ENCODE results near the gene SPRYD3.

Gene SPRYD3

DNA sequence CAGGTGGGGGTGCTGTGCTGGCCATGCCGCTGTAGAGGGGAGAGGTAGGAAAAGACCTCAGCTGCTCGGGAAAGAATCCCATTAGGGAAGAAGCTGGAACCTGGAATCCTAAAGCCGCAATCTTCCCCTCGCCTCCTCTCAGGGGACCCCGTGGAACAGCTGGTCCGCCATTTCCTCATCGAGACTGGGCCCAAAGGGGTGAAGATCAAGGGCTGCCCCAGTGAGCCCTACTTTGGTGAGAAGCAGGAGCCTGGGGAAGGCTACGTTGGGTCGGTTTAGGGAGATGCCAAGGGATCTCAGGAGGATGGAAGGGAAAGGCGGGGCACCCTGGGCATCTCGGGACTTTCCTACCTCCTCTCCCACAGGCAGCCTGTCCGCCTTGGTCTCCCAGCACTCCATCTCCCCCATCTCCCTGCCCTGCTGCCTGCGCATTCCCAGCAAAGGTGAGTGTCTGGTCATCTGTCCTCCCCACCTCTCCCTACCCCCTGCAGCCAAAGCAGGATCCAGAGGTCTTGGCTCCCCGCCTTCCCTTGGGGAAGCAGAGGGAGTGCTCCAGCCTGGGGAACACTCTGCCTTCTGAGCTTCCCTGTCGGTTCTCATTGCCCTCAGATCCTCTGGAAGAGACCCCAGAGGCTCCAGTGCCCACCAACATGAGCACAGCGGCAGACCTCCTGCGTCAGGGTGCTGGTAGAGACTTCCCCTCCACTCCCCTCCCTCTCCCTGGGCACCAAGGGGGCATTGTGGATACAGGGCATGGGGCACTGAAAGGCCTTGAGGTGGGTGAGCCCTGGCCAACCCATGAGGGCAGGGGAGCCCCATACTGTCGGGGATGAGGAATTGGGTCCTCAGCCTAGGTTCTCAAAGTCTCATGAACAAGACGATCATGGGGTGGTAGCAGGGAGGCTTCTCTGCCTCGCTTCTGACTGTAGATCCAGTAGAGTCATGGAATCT lies 16.9 kb downstream of the SPRYD3 start:
- DNase-seq: no peak

- DNase-seq: peak; percentile 83
Measured at GRCh38 chr12:53061404-53062010, 17.7 kb downstream of the SPRYD3 start.

GRCh38 chr12:53060721-53061276 lies 18.4 kb downstream of the SPRYD3 start:
- DNase-seq: peak; percentile 31

- no peak for DNase-seq
Measured at GRCh38 chr12:53060064-53060720, 19.0 kb downstream of the SPRYD3 start.

- no peak for DNase-seq
Measured at GRCh38 chr12:53059434-53060063, 19.6 kb downstream of the SPRYD3 start.

DNA sequence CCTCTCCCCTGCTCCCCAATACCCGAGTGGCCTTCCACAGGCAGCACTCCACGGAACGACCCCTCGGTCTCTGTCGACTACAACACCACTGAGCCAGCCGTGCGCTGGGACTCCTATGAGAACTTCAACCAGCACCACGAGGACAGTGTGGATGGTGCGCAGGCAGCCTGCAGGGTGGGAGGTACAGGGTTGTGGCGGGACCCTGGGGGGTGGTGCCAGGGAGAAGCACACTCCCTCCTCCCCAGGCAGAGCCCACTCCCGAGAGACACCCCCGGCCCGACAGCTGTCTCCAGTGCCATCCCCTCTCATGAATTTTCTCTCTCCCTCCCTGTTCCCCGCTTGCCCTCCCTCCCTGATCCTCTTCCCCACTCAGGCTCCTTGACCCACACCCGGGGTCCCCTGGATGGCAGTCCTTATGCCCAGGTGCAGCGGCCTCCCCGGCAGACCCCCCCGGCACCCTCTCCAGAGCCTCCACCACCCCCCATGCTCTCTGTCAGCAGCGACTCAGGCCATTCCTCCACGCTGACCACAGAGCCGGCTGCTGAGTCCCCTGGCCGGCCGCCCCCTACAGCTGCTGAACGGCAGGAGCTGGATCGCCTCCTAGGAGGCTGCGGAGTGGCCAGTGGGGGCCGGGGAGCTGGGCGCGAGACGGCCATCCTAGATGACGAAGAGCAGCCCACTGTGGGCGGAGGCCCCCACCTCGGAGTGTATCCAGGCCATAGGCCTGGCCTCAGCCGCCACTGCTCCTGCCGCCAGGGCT lies 20.3 kb downstream of the SPRYD3 start:
- DNase-seq: no peak

- no peak for DNase-seq
Measured at GRCh38 chr12:53057816-53058500, 21.2 kb downstream of the SPRYD3 start.

GRCh38 chr12:53056901-53057300 lies 22.3 kb downstream of the SPRYD3 start:
- DNase-seq: no peak

- no peak for DNase-seq
Measured at GRCh38 chr12:53056296-53056695, 22.9 kb downstream of the SPRYD3 start.

DNA sequence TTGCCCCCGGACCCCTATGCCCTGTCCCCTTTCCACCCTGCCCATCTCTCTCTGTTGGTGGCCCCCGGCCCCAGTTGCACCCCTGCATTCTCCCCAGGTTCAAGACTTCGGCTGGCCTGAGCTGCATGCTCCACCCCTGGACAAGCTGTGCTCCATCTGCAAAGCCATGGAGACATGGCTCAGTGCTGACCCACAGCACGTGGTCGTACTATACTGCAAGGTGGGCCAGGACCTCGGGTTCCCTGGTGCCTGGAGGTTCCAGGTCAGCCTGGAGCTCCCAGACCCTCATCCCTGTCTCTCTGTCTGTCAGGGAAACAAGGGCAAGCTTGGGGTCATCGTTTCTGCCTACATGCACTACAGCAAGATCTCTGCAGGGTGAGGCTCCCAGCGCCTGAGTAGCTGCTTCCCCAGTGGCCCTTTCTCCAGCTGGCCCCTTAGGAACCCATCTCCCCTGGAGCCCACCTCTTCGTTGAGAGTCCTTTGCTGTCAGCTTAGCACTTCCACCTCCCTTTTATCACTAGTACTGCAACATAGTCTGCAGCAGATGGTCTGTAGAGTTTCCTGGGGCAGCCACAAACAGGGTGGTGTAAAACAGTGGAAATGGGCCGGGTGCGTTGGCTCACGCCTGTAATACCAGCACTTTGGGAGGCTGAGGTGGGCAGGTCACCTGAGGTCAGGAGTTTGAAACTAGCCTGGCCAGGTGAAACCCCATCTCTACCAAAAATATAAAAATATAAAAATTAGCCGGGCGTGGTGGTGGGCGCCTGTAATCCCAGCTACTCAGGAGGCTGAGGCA lies 23.5 kb downstream of the SPRYD3 start:
- DNase-seq: no peak

DNA sequence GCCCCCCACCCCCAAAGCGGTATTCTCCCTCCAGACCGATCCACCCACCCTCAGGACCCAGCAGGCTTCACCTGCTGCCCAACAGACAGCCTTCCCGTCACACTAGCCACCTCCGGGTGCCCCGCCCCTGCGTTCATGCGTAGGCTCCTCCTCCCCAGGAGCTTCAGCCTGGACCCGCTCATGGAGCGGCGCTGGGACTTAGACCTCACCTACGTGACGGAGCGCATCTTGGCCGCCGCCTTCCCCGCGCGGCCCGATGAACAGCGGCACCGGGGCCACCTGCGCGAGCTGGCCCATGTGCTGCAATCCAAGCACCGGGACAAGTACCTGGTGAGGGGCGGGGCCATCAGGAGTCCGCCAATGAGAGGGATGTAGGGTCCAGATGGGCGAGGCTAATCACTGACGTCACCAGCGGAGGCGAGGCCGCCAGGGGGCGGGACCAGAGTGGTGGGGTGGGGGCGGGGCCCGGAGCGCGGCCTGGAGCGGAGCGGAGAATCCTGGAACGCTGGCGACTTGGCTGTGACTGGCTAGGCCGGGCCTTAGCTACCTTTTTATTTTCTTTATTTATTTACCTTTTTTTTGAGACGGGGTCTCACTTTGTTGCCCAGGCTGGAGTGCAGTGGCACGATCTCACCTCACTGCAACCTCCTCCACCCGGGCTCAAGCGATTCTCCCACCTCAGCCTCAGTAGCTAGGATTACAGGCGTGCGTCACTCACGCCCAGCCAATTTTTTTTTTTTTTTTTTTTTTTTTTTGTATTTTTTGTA lies 24.9 kb downstream of the SPRYD3 start:
- DNase-seq: peak; percentile 94

DNA sequence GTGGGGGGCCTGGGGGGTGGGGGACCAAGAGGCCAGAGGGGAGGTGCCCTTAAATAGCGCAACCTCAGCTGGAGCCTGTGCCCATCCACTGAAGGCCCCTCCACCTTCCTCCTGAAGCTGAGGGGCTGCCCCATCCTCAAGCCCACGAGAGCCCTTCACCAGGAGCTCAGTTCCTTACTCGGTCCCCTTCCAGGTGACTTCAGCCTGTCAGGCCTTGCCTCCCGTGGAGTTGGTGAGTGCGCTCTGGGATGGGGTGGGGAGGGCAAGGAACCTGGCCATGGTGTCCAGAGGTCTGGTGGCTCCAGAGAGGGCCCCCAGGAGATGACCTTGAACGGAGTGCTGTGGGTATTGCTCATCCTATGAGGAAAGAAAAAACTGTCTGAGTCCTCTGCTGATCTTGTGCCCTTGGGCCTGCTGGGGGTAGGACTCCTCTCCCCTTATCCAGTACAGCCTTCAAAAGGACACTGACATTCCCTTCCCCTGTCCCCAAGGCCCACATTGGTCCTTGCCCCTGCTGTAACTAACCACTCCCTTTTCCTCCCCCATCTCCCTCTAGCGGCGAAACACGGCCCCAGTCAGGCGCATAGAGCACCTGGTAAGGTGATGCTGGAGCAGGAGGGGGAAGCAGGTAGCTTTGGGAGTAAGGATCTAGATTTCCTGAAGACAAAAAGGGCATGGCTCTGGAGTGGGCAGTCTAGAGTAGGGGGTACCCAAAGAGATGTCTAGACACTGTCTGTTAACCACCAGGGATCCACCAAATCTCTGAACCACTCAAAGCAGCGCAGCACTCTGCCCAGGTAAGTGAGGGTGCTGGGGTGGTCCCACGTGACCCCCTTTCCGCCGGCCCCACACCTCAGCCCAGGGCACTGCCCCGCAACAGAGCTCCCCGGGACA lies 25.7 kb downstream of the SPRYD3 start:
- DNase-seq: peak; percentile 85

DNA sequence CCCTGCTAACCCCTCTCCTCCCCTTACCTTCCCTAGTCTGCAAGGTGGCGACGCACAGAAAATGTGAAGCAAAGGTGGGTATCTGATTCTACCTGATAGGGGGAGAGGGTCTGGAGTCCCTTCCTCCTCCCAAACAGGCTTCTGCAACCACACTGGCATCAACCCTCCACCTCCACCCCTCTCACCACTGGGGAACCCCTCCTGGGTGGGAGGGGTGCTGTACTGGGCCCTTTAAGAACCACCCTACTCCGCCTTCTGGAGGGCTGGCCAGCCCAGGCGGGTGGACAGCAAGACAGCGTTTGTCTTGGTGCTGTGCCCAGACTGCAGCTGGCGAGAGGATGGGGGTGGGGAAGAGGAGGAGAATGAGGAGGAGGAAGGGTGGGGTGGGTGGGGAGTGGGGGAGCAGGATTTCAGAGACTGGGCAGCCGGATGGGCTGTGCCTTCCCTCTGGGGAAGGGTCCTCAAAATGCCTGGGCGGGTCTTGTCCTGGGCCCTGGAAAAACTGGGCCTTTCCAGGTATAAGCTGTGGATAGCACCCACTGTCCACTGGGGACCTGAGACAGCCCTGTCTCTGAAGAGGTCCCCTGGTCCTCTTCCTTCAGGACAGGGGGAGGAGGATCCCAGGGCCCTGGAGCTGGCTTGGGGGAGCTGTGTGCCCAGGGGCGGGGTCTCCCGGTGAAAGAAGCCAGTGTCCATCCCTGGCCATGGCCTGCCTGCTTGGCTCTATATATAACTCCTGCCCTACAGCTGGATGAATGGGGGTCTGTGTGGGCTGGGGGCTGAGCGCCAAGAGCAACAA lies 26.6 kb downstream of the SPRYD3 start:
- peak; percentile 16 for DNase-seq

GRCh38 chr12:53051881-53052412 lies 27.2 kb downstream of the SPRYD3 start:
- no peak for DNase-seq

- DNase-seq: no peak
Measured at GRCh38 chr12:53051058-53051880, 27.9 kb downstream of the SPRYD3 start.

GRCh38 chr12:53050426-53051057 lies 28.6 kb downstream of the SPRYD3 start:
- DNase-seq: no peak
